ENCODE measurements around the gene AFMID. TPM values are rescaled to one million over a fixed set of nuclear protein-coding genes. Genes with fewer than 3 reads are reported as not detected.

AFMID gene
- total RNA-seq, 1 experiment from 2014 or later = 59.3 TPM

DNA sequence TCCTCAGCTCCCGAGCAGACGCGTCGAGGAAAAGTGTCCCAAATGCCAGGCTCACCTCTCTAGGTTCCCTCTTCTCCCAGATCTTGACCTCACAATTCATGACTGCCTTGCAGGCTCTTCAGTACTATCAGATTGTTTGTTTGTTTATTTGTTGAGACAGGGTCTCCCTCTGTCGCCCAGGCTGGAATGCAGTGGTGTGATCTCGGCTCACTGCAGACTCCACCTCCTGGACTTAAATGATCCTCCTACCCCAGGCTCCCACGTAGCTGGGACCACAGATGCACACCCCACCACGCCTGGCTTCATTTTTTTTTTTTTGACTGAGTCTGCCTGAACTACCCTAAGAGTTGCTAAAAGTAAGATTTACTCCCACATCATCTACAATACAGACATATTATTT lies 60.1 kb downstream of the AFMID start:
- Histone ChIP-seq H3K9me3 (ENCODE audit: control insufficient read depth, insufficient read depth, low read depth, low read length) (no peaks in the 10 kb centered on the region), H3K4me3 (ENCODE audit: low read depth in 2 of 2, low read length in 2 of 2) (no peak overlapping the region), H3K36me3 (ENCODE audit: control insufficient read depth, insufficient read depth, low read length) (no peaks in the 10 kb centered on the region), H3K27ac (ENCODE audit: low read length) (no peak overlapping the region), H3K27me3 (ENCODE audit: control insufficient read depth, insufficient read depth, low read length) (no peaks in the 10 kb centered on the region), H3K4me1 (ENCODE audit: control insufficient read depth, insufficient read depth, low read length) (peaks cover 12% of the 10 kb centered on the region)
- CTCF ChIA-PET = interaction anchor here (1.2 kb wide), 2 partner anchors 31 to 162 kb away, joined by 3 to 6 read pairs; no protein-coding TSS in a partner anchor
- ATAC-seq (no peak), DNase-seq (ENCODE audit: low read depth, low spot score) (no peak)
- intact Hi-C loops (cut with micrococcal nuclease; ENCODE audit: unreplicated experiment) = no loop called here
- TF ChIP-seq POLR2AphosphoS5 (IDR thresholded peaks at IDR 0.05; ENCODE audit: low read depth, low read length) (no peak), SIN3A (IDR thresholded peaks at IDR 0.05; ENCODE audit: borderline replicate concordance, insufficient read depth, low read depth, low read length) (no peak), CTCF (IDR thresholded peaks at IDR 0.05) (no peak)
- no TSS peak for BruUV-seq (replicated peaks)
- in situ Hi-C loops (cut with HindIII; ENCODE audit: low pct_unique_long_range_greater_than_20kb, low sequenced_read_pairs) = no loop called here
- POLR2A ChIA-PET = no interaction called here

DNA sequence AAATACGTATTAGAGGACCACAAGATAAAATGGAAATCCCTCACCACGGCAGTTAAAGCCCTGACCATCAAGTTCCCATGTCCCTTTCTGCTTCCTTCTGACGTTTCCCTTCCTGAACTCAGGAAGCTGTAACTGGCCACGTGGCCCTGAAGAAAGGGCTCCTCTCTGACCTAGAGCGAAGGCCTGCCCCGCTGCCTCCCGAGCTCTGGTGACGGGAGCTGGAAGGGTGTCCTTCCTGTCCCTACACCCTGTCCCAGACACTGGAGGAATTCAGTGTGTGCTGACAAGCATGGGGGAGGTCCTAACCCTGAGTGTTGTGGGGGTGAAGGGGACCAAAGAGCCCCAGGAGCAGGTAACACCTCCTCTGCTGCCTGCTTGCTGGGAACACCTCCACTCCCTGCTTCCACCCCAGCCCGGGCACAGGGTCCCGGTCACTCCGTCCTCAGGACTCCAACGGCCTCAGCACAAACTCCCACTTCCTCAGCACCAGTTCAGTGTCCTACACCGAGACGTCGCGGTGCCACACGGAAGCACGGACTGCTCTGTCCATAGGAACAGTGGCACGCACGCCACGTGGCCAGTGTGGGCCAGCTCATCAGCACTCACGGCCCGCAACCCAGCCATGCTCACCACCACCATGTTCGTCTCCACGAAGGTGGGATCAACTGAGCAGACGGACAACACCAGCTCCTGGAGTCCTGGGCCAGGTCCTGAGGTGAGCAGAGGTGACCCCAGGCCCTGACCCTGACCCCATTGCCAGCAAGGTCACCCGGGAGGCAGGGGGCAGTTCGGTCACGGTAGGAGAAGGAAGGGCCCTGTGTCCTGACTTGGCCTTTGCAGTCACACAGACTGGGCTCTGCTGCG lies 61.1 kb downstream of the AFMID start:
- BruUV-seq (replicated peaks) = no TSS peak
- Histone ChIP-seq H3K9me3 (ENCODE audit: control insufficient read depth, insufficient read depth, low read depth, low read length) (no peaks in the 10 kb centered on the region), H3K36me3 (ENCODE audit: control insufficient read depth, insufficient read depth, low read length) (no peaks in the 10 kb centered on the region), H3K27ac (ENCODE audit: low read length) (no peak overlapping the region), H3K27me3 (ENCODE audit: control insufficient read depth, insufficient read depth, low read length) (no peaks in the 10 kb centered on the region), H3K4me3 (ENCODE audit: low read depth in 2 of 2, low read length in 2 of 2) (no peak overlapping the region), H3K4me1 (ENCODE audit: control insufficient read depth, insufficient read depth, low read length) (peaks cover 12% of the 10 kb centered on the region)
- in situ Hi-C loops (cut with HindIII; ENCODE audit: low pct_unique_long_range_greater_than_20kb, low sequenced_read_pairs) = no loop called here
- ChIA-PET POLR2A (no interaction called here), CTCF (interaction anchor here (0.6 to 1.2 kb wide), 3 partner anchors 10 to 163 kb away, joined by 3 to 6 read pairs (median 5); no protein-coding TSS in a partner anchor)
- no peak for DNase-seq (ENCODE audit: low read depth, low spot score)
- ATAC-seq = no peak
- TF ChIP-seq CTCF (IDR thresholded peaks at IDR 0.05) (no peak), POLR2AphosphoS5 (IDR thresholded peaks at IDR 0.05; ENCODE audit: low read depth, low read length) (no peak), TCF7L2 (IDR thresholded peaks at IDR 0.05; ENCODE audit: low read depth, low read length) (no peak), SIN3A (IDR thresholded peaks at IDR 0.05; ENCODE audit: borderline replicate concordance, insufficient read depth, low read depth, low read length) (no peak)
- TF ChIP-seq, protein P1, sequence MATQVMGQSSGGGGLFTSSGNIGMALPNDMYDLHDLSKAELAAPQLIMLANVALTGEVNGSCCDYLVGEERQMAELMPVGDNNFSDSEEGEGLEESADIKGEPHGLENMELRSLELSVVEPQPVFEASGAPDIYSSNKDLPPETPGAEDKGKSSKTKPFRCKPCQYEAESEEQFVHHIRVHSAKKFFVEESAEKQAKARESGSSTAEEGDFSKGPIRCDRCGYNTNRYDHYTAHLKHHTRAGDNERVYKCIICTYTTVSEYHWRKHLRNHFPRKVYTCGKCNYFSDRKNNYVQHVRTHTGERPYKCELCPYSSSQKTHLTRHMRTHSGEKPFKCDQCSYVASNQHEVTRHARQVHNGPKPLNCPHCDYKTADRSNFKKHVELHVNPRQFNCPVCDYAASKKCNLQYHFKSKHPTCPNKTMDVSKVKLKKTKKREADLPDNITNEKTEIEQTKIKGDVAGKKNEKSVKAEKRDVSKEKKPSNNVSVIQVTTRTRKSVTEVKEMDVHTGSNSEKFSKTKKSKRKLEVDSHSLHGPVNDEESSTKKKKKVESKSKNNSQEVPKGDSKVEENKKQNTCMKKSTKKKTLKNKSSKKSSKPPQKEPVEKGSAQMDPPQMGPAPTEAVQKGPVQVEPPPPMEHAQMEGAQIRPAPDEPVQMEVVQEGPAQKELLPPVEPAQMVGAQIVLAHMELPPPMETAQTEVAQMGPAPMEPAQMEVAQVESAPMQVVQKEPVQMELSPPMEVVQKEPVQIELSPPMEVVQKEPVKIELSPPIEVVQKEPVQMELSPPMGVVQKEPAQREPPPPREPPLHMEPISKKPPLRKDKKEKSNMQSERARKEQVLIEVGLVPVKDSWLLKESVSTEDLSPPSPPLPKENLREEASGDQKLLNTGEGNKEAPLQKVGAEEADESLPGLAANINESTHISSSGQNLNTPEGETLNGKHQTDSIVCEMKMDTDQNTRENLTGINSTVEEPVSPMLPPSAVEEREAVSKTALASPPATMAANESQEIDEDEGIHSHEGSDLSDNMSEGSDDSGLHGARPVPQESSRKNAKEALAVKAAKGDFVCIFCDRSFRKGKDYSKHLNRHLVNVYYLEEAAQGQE (IDR thresholded peaks at IDR 0.05; ENCODE audit: insufficient read depth in 1 of 2, low read depth in 2 of 2, low read length in 1 of 2) = no peak
- intact Hi-C loops (cut with micrococcal nuclease; ENCODE audit: unreplicated experiment) = no loop called here
